Fibroblast of lung (primary cell): ENCODE data around the gene ETV6. TPM values are rescaled to one million over a fixed set of nuclear protein-coding genes. Genes with fewer than 3 reads are reported as not detected.

Experiments used
- DNase-seq, 2 donors: peaks; one replicate each; pipeline versions ENCODE4 v3.0.0 to v3.0.0-alpha.2; 2010; ENCODE audit warnings: low read depth in 2 of 2
- H2AFZ ChIP-seq: 2 replicates; pipeline ENCODE4 v1.5.1; 2012; ENCODE audit warnings: low read length, control low read depth, inconsistent platforms
- H3K27ac ChIP-seq: 2 replicates; pipeline ENCODE4 v1.5.1; 2011; ENCODE audit warnings: low read length, control low read depth; ENCODE audit not compliant: insufficient read depth
- H3K27me3 ChIP-seq: 2 replicates; pipeline ENCODE4 v1.5.1; 2011; ENCODE audit warnings: mild to moderate bottlenecking, low read length; ENCODE audit not compliant: control insufficient read depth, insufficient read depth
- H3K36me3 ChIP-seq: 2 replicates; pipeline ENCODE4 v1.5.1; 2011; ENCODE audit warnings: low read length; ENCODE audit not compliant: control insufficient read depth, insufficient read depth
- H3K4me1 ChIP-seq: 2 replicates; pipeline ENCODE4 v1.5.1; 2011; ENCODE audit warnings: low read length; ENCODE audit not compliant: control insufficient read depth, insufficient read depth; ENCODE audit errors: extremely low read depth
- H3K4me2 ChIP-seq: 2 replicates; pipeline ENCODE4 v1.5.1; 2011; ENCODE audit warnings: low read length, control low read depth; ENCODE audit not compliant: insufficient read depth; ENCODE audit errors: extremely low read depth
- H3K4me3 ChIP-seq, 4 experiments: fragments of 200-600 bp in 1 of 4; sonication (generic) in 1 of 4; replicated peaks in 1 of 4; 2 replicates each; pipeline ENCODE4 v1.5.1; 2011 to 2016; ENCODE audit warnings: low read length in 4 of 4, low read depth in 3 of 4, mild to moderate bottlenecking in 3 of 4, control low read depth in 2 of 4, inconsistent platforms in 1 of 4, mixed read lengths in 1 of 4; ENCODE audit not compliant: insufficient read depth in 1 of 4; ENCODE audit errors: control extremely low read depth in 1 of 4
- H3K79me2 ChIP-seq: 2 replicates; pipeline ENCODE4 v1.5.1; 2012; ENCODE audit warnings: mild to moderate bottlenecking, low read length, inconsistent platforms; ENCODE audit not compliant: control insufficient read depth, insufficient read depth
- H3K9ac ChIP-seq: 2 replicates; pipeline ENCODE4 v1.5.1; 2011; ENCODE audit warnings: mild to moderate bottlenecking, low read length, control low read depth; ENCODE audit not compliant: insufficient read depth
- H3K9me3 ChIP-seq: 2 replicates; pipeline ENCODE4 v1.5.1; 2012; ENCODE audit warnings: low read depth, low read length; ENCODE audit not compliant: control insufficient read depth, insufficient read depth
- H4K20me1 ChIP-seq: 2 replicates; pipeline ENCODE4 v1.5.1; 2011; ENCODE audit warnings: low read length; ENCODE audit not compliant: control insufficient read depth, insufficient read depth; ENCODE audit errors: extremely low read depth
- EZH2 ChIP-seq: IDR thresholded peaks from 2 replicates; pipeline ENCODE4 v1.5.1; 2012; ENCODE audit warnings: low read length, control low read depth, mild to moderate bottlenecking; ENCODE audit errors: missing control alignments
- polyA plus RNA-seq, 2 donors: library from polyadenylated mRNA; depleted of rRNA in 1 of 2; stranded (reverse) in 1 of 2; unstranded in 1 of 2; fragments of >200 nt; gene quantifications; 2 replicates each; pipeline ENCODE4 v1.2.1, GENCODE V29; 2011 to 2012; ENCODE audit warnings: missing spikeins in 1 of 2
- total RNA-seq: library from RNA; depleted of rRNA; stranded (reverse); fragments of >200 nt; gene quantifications from 2 replicates; pipeline ENCODE4 v1.2.1, GENCODE V29; 2014
- TF ChIP-seq, protein P1 (sequence below), 2 donors: IDR thresholded peaks in 1 of 2; conservative IDR thresholded peaks in 1 of 2; 1 replicate in 1 of 2; 2 replicates in 1 of 2; pipeline ENCODE4 v1.5.1; 2011 to 2012; ENCODE audit warnings: low read length in 2 of 2, control low read depth in 1 of 2, inconsistent platforms in 1 of 2, low read depth in 1 of 2, mild to moderate bottlenecking in 1 of 2

ETV6 gene
- total and polyA plus RNA-seq, 2 donors (not counting 1 experiment from before 2014, with no cell fraction given): 4.3 to 8.9 TPM

DNA sequence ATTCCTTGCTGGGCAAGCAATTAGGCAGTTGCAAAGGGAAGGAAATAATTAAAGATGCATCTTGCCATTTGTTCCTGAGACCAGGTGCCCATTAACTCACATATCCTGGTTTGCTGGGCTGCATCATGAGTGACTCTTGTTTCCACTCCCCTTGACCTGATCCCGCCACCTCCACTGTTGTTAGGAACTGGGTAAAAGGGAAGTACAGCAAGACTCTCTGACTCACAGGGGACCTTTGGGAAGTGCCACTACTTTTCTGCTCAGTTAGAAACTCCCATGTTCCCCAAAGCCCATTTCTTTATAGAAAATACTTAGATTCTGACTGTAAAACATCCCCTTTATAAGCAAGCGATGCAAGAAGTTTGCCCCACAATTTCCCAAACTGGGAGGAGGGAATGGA lies 235.2 kb downstream of the ETV6 start:
- Histone ChIP-seq H3K36me3 (no peaks in the 10 kb centered on the region), H3K27ac (no peak overlapping the region), H3K4me2 (no peak overlapping the region), H3K9me3 (no peaks in the 10 kb centered on the region), H3K9ac (no peak overlapping the region), H3K79me2 (no peaks in the 10 kb centered on the region), H3K4me1 (no peaks in the 10 kb centered on the region), H2AFZ (no peak overlapping the region), H3K4me3 (no peak overlapping the region), H3K27me3 (no peaks in the 10 kb centered on the region), H4K20me1 (no peaks in the 10 kb centered on the region)
- TF ChIP-seq, protein P1, sequence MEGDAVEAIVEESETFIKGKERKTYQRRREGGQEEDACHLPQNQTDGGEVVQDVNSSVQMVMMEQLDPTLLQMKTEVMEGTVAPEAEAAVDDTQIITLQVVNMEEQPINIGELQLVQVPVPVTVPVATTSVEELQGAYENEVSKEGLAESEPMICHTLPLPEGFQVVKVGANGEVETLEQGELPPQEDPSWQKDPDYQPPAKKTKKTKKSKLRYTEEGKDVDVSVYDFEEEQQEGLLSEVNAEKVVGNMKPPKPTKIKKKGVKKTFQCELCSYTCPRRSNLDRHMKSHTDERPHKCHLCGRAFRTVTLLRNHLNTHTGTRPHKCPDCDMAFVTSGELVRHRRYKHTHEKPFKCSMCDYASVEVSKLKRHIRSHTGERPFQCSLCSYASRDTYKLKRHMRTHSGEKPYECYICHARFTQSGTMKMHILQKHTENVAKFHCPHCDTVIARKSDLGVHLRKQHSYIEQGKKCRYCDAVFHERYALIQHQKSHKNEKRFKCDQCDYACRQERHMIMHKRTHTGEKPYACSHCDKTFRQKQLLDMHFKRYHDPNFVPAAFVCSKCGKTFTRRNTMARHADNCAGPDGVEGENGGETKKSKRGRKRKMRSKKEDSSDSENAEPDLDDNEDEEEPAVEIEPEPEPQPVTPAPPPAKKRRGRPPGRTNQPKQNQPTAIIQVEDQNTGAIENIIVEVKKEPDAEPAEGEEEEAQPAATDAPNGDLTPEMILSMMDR (conservative IDR thresholded peaks at IDR 0.05 in 1 of 2, IDR thresholded peaks at IDR 0.05 in 1 of 2; ENCODE audit: low read depth in 1 of 2, low read length in 2 of 2): no peak
- TF ChIP-seq EZH2: no peak
- DNase-seq: no peak

DNA sequence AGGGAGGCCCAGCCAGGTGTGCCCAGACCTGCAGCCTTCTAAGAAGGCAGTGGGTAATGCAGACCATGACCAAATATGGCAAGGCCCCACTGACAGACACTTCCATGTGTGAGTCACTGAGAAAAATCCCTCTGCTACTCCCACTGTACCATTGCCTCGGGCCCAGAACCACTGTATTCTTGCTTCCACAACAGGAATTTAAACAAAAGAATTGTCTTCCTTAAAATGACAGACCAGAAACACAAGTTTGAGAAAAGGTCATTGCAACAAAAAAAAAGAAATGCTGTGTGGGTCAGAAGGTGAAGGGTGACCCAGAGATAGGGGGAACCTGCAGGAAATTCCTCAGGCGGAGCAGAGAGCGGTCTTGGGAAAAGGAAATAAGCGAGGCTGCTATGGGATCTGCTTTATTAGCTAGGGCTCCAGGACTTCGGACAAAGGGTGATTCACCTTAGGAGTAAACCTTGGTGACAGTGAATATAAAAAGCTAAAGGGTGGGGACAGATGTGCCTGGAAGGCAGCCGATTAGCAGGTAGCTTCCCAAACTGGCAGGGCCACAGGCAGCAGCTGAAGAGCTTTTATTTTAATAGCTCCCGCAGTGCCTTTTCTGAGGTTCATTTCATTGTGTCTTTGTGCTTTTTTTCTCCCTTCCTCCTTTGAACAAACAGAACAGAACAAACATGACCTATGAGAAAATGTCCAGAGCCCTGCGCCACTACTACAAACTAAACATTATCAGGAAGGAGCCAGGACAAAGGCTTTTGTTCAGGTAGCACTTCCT lies 236.0 kb downstream of the ETV6 start:
- no peaks in the 10 kb centered on the region for H3K36me3 ChIP-seq
- DNase-seq: peak; percentile 47 to 83
- TF ChIP-seq, protein P1 (conservative IDR thresholded peaks at IDR 0.05 in 1 of 2, IDR thresholded peaks at IDR 0.05 in 1 of 2; ENCODE audit: low read depth in 1 of 2, low read length in 2 of 2): no peak
- no peak for TF ChIP-seq EZH2
- H3K4me2 ChIP-seq: no peak overlapping the region
- no peak overlapping the region for H3K27ac ChIP-seq
- H3K79me2 ChIP-seq: no peaks in the 10 kb centered on the region
- H3K4me3 ChIP-seq: no peak overlapping the region
- H4K20me1 ChIP-seq: no peaks in the 10 kb centered on the region
- H3K9me3 ChIP-seq: no peaks in the 10 kb centered on the region
- no peak overlapping the region for H3K9ac ChIP-seq
- no peak overlapping the region for H2AFZ ChIP-seq
- H3K27me3 ChIP-seq: no peaks in the 10 kb centered on the region
- H3K4me1 ChIP-seq: no peaks in the 10 kb centered on the region

DNA sequence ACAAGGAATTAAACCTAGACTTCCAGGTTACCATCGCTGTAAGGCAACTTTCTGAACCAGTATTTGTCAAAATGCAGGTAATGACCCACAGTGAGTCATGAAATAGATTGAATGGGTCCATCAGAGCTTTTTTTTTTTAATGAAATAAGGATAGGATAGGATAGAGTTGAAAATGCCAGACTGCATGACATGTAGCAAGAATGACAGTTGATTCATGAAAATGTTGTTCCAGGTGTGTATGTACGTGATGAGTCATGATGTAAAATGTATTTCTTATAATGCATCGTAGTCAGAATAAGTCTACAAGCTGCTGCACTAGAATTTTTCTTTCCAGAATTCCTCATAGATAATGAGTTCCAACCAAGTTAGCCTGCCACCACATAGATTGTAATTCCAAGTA lies 236.9 kb downstream of the ETV6 start:
- Histone ChIP-seq H3K9me3 (no peaks in the 10 kb centered on the region), H3K36me3 (no peaks in the 10 kb centered on the region), H3K79me2 (no peaks in the 10 kb centered on the region), H3K4me1 (no peaks in the 10 kb centered on the region), H3K4me3 (no peak overlapping the region), H3K27me3 (no peaks in the 10 kb centered on the region), H3K4me2 (no peak overlapping the region), H2AFZ (no peak overlapping the region), H4K20me1 (no peaks in the 10 kb centered on the region), H3K27ac (no peak overlapping the region), H3K9ac (no peak overlapping the region)
- no peak for DNase-seq
- TF ChIP-seq, protein P1 (conservative IDR thresholded peaks at IDR 0.05 in 1 of 2, IDR thresholded peaks at IDR 0.05 in 1 of 2; ENCODE audit: low read depth in 1 of 2, low read length in 2 of 2): no peak
- TF ChIP-seq EZH2: no peak
